ENCODE data around the gene CMTR1. TPM values are rescaled to one million over a fixed set of nuclear protein-coding genes. Genes with fewer than 3 reads are reported as not detected.

Gene CMTR1
- total RNA-seq, 1 experiment from 2014 or later = 32.3 TPM

DNA sequence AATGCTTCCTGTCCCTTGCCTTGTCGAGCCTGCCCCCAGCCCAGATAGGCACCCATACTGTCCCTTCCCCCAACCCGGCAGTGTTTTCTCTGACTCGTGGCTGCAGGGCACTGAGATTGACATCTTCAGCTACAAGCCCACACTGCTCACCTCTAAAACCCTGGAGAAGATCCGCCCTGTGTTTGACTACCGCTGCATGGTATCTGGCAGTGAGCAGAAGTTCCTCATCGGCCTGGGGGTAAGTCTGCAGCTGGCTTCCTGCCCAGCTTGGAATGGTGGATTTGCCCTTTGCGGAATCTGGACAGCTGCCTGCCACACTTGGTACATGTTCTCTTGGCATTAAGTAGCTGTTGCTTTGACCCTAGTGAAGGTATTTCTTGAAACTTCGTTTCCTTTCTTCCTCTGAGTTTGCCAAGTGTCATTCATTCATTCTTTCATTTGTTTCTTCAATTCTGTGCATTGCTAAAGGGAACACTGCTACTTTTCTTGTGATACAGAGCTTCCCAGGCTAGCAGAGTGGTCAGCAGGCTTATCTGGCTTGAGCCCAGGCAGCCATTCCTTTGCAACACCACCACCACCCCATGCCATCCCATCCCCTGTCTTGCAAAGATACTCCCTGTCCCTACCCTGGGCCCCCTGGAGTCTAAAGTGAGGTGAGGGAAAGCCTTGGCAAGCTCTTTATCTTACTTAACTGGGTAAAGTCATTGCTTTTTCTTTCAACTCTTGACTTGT is 40.5 kb downstream of the CMTR1 start:
- H3K27me3 ChIP-seq (replicated peaks; ENCODE audit: insufficient read depth, low read depth, low read length, poor library complexity) = no peaks in the 10 kb centered on the region
- BruUV-seq (replicated peaks) = no TSS peak
- TF ChIP-seq EZH2 (IDR thresholded peaks at IDR 0.05; ENCODE audit: borderline replicate concordance, low read depth, low read length, poor library complexity, severe bottlenecking) = no peak
- POLR2A ChIA-PET (ENCODE audit: low non-redundant PET) = interaction anchor here (0.7 kb wide), 1 partner anchor 192 kb away, joined by 3 read pairs; no protein-coding TSS in a partner anchor
- intact Hi-C loops (cut with micrococcal nuclease; ENCODE audit: unreplicated experiment) = no loop called here
- peaks cover 18% of the 10 kb centered on the region for H3K36me3 ChIP-seq (ENCODE audit: insufficient read depth, low read length, poor library complexity, severe bottlenecking)
- H3K9me3 ChIP-seq (ENCODE audit: low read depth, low read length, poor library complexity, severe bottlenecking) = no peaks in the 10 kb centered on the region
- H3K27ac ChIP-seq (ENCODE audit: low read depth, low read length, poor library complexity, severe bottlenecking) = no peak overlapping the region
- DNase-seq (ENCODE audit: low spot score) = no peak
- CTCF ChIA-PET = no interaction called here
- no peak overlapping the region for H3K4me3 ChIP-seq (ENCODE audit: low read depth, low read length, poor library complexity, severe bottlenecking)
- no peaks in the 10 kb centered on the region for H3K4me1 ChIP-seq (ENCODE audit: insufficient read depth, low read length, poor library complexity, severe bottlenecking)

DNA sequence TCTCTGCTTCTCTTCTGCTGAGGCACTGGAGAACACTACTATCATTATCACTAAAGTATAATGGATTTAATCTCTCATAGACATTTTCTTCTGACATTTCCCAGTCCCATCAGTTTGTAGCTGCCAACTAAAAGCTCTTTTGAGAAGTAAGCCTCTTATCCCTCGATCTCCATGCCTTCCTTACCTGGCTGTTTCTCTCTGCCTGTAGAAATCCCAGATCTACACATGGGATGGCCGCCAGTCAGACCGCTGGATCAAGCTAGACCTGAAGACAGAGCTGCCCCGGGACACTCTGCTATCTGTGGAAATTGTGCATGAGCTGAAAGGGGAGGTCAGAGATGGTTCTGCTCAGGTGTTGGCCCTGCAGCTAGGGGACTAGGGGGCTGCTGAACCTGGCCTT is 41.3 kb downstream of the CMTR1 start:
- ChIA-PET POLR2A (ENCODE audit: low non-redundant PET) (no interaction called here), CTCF (no interaction called here)
- no peak overlapping the region for H3K27ac ChIP-seq (ENCODE audit: low read depth, low read length, poor library complexity, severe bottlenecking)
- no peaks in the 10 kb centered on the region for H3K4me1 ChIP-seq (ENCODE audit: insufficient read depth, low read length, poor library complexity, severe bottlenecking)
- TF ChIP-seq, protein P1, sequence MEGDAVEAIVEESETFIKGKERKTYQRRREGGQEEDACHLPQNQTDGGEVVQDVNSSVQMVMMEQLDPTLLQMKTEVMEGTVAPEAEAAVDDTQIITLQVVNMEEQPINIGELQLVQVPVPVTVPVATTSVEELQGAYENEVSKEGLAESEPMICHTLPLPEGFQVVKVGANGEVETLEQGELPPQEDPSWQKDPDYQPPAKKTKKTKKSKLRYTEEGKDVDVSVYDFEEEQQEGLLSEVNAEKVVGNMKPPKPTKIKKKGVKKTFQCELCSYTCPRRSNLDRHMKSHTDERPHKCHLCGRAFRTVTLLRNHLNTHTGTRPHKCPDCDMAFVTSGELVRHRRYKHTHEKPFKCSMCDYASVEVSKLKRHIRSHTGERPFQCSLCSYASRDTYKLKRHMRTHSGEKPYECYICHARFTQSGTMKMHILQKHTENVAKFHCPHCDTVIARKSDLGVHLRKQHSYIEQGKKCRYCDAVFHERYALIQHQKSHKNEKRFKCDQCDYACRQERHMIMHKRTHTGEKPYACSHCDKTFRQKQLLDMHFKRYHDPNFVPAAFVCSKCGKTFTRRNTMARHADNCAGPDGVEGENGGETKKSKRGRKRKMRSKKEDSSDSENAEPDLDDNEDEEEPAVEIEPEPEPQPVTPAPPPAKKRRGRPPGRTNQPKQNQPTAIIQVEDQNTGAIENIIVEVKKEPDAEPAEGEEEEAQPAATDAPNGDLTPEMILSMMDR (conservative IDR thresholded peaks at IDR 0.05; ENCODE audit: low read depth, low read length) = no peak
- TF ChIP-seq EZH2 (IDR thresholded peaks at IDR 0.05; ENCODE audit: borderline replicate concordance, low read depth, low read length, poor library complexity, severe bottlenecking) = no peak
- peaks cover 24% of the 10 kb centered on the region for H3K36me3 ChIP-seq (ENCODE audit: insufficient read depth, low read length, poor library complexity, severe bottlenecking)
- intact Hi-C loops (cut with micrococcal nuclease; ENCODE audit: unreplicated experiment) = no loop called here
- DNase-seq (ENCODE audit: low spot score) = no peak
- H3K27me3 ChIP-seq (replicated peaks; ENCODE audit: insufficient read depth, low read depth, low read length, poor library complexity) = no peaks in the 10 kb centered on the region
- H3K4me3 ChIP-seq (ENCODE audit: low read depth, low read length, poor library complexity, severe bottlenecking) = no peak overlapping the region
- no peaks in the 10 kb centered on the region for H3K9me3 ChIP-seq (ENCODE audit: low read depth, low read length, poor library complexity, severe bottlenecking)
- BruUV-seq (replicated peaks) = no TSS peak

DNA sequence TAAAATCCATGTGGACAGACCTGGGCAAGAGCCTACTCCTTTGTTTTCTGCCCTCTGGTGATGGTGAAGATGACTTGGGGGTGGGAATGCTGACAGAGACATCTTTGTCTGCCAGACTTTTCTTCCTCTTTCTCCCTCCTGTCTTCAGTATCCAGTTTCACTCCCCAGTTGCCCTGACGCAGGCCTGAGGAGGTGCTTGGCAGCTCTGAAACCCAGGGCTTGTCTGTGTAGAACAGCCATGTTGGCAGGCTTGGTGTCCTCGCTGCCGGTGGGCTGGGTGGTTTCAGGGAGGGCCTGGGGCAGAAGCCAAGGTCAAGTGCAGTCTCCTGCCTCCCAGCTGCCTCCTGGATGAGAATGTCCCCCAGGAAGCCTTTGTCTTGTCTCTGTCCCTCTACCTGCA is 44.2 kb downstream of the CMTR1 start:
- Histone ChIP-seq H3K9me3 (ENCODE audit: low read depth, low read length, poor library complexity, severe bottlenecking) (no peaks in the 10 kb centered on the region), H3K27me3 (replicated peaks; ENCODE audit: insufficient read depth, low read depth, low read length, poor library complexity) (no peaks in the 10 kb centered on the region), H3K4me3 (ENCODE audit: low read depth, low read length, poor library complexity, severe bottlenecking) (no peak overlapping the region), H3K27ac (ENCODE audit: low read depth, low read length, poor library complexity, severe bottlenecking) (no peak overlapping the region), H3K4me1 (ENCODE audit: insufficient read depth, low read length, poor library complexity, severe bottlenecking) (no peaks in the 10 kb centered on the region), H3K36me3 (ENCODE audit: insufficient read depth, low read length, poor library complexity, severe bottlenecking) (peaks cover 19% of the 10 kb centered on the region)
- ChIA-PET CTCF (no interaction called here), POLR2A (ENCODE audit: low non-redundant PET) (interaction anchor here (0.5 kb wide), 1 partner anchor 1694 kb away, joined by 3 read pairs; no protein-coding TSS in a partner anchor)
- DNase-seq (ENCODE audit: low spot score) = no peak
- TF ChIP-seq EZH2 (IDR thresholded peaks at IDR 0.05; ENCODE audit: borderline replicate concordance, low read depth, low read length, poor library complexity, severe bottlenecking) = no peak
- TF ChIP-seq, protein P1 (conservative IDR thresholded peaks at IDR 0.05; ENCODE audit: low read depth, low read length) = no peak
- intact Hi-C loops (cut with micrococcal nuclease; ENCODE audit: unreplicated experiment) = no loop called here
- BruUV-seq (replicated peaks) = no TSS peak

Data from A673 (cell line).